H1 (cell line): Measurements from ENCODE around the gene C3orf20. TPM values are rescaled to one million over a fixed set of nuclear protein-coding genes. Genes with fewer than 3 reads are reported as not detected.

Experiments
- CTCF ChIA-PET: fragments of 300-600 bp; sonication (Branson Sonifier 250); formaldehyde crosslinking; loops from one replicate; lab custom pipeline; 2021; ENCODE audit not compliant: partially characterized antibody; lab: Charles Lee
- POLR2A ChIA-PET: fragments of 300-600 bp; sonication (Branson Sonifier 250); formaldehyde crosslinking; loops from one replicate; lab custom pipeline; 2021; ENCODE audit warnings: inconsistent platforms; ENCODE audit not compliant: partially characterized antibody; lab: Charles Lee
- DNase-seq, 2 experiments: peaks; one replicate each; pipeline versions ENCODE4 v3.0.0 to v3.0.0-alpha.2; 2010 to 2022; ENCODE audit warnings: low spot score in 2 of 2, low read depth in 1 of 2, mixed read lengths in 1 of 2
- FAIRE-seq: peaks from 2 replicates; lab custom pipeline; 2011; peaks lifted over from hg19 to GRCh38; lab: Jason Lieb, UNC
- H2AFZ ChIP-seq: 2 replicates; pipeline ENCODE4 v1.8.1; 2012; ENCODE audit warnings: low read length, inconsistent platforms
- H2AK5ac ChIP-seq: 2 replicates; pipeline ENCODE4 v1.6.1; 2013; ENCODE audit warnings: low read depth, low read length
- H2BK120ac ChIP-seq: replicated peaks from 2 replicates; pipeline ENCODE3; 2013; ENCODE audit warnings: low read depth, low read length, inconsistent platforms
- H2BK12ac ChIP-seq: 2 replicates; pipeline ENCODE4 v1.6.1; 2013; ENCODE audit warnings: low read depth, low read length
- H2BK15ac ChIP-seq: 2 replicates; pipeline ENCODE4 v1.6.1; 2013; ENCODE audit warnings: low read length
- H2BK20ac ChIP-seq: 2 replicates; pipeline ENCODE4 v1.6.1; 2013; ENCODE audit warnings: low read length
- H2BK5ac ChIP-seq: 2 replicates; pipeline ENCODE4 v1.6.1; 2013; ENCODE audit warnings: low read depth, low read length
- H3K14ac ChIP-seq: 2 replicates; pipeline ENCODE4 v1.6.1; 2013; ENCODE audit warnings: inconsistent platforms; ENCODE audit not compliant: insufficient read length
- H3K18ac ChIP-seq: 2 replicates; pipeline ENCODE4 v1.6.1; 2013; ENCODE audit warnings: low read length; ENCODE audit errors: extremely low read depth
- H3K23ac ChIP-seq: 2 replicates; pipeline ENCODE4 v1.6.1; 2013; ENCODE audit warnings: inconsistent platforms; ENCODE audit not compliant: insufficient read length
- H3K23me2 ChIP-seq: 2 replicates; pipeline ENCODE4 v1.6.1; 2013; ENCODE audit warnings: low read depth, low read length
- H3K27ac ChIP-seq: 2 replicates; pipeline ENCODE4 v1.6.1; 2011; ENCODE audit warnings: low read depth, low read length, inconsistent platforms
- H3K27me3 ChIP-seq, 4 experiments: replicated peaks in 1 of 4; 1 replicate in 1 of 4; 2 replicates in 3 of 4; pipeline versions ENCODE4 v1.6.1 to v1.8.1; 2011 to 2013; ENCODE audit warnings: low read length in 3 of 4, mild to moderate bottlenecking in 3 of 4, inconsistent platforms in 2 of 4, mixed read lengths in 2 of 4, moderate library complexity in 1 of 4; ENCODE audit not compliant: control insufficient read depth in 3 of 4, insufficient read depth in 3 of 4; ENCODE audit errors: extremely low read depth in 1 of 4
- H3K36me3 ChIP-seq, 4 experiments: 2 replicates each; pipeline versions ENCODE4 v1.6.1 to v1.8.1; 2011 to 2013; ENCODE audit warnings: mild to moderate bottlenecking in 4 of 4, low read length in 3 of 4, moderate library complexity in 2 of 4, control low read depth in 1 of 4, inconsistent platforms in 1 of 4; ENCODE audit not compliant: insufficient read depth in 4 of 4, control insufficient read depth in 2 of 4
- H3K4ac ChIP-seq: replicated peaks from 2 replicates; pipeline ENCODE3; 2013; ENCODE audit warnings: low read length, low read depth, mixed read lengths, inconsistent platforms; ENCODE audit not compliant: insufficient read length
- H3K4me1 ChIP-seq, 4 experiments: replicated peaks in 1 of 4; 1 replicate in 1 of 4; 2 replicates in 3 of 4; pipeline versions ENCODE4 v1.6.1 to v1.8.1; 2011 to 2013; ENCODE audit warnings: low read length in 3 of 4, inconsistent platforms in 2 of 4, mixed read lengths in 1 of 4; ENCODE audit not compliant: insufficient read depth in 4 of 4, control insufficient read depth in 3 of 4
- H3K4me2 ChIP-seq, 2 experiments: 2 replicates each; pipeline versions ENCODE4 v1.6.1 to v1.8.1; 2011 to 2013; ENCODE audit warnings: low read depth in 2 of 2, low read length in 2 of 2, control low read depth in 1 of 2, inconsistent platforms in 1 of 2, mild to moderate bottlenecking in 1 of 2; ENCODE audit not compliant: insufficient read depth in 1 of 2
- H3K4me3 ChIP-seq, 4 experiments: fragments of 200-600, 300-600 bp in 1 of 4; sonication (generic), shearing (Covaris generic), sonication (Bioruptor Twin) in 1 of 4; 2 replicates each; pipeline versions ENCODE4 v1.5.1 to v1.8.1; 2011 to 2016; ENCODE audit warnings: low read length in 4 of 4, low read depth in 3 of 4, control low read depth in 2 of 4, inconsistent platforms in 2 of 4, mild to moderate bottlenecking in 2 of 4, mixed read lengths in 1 of 4, moderate library complexity in 1 of 4; ENCODE audit not compliant: insufficient read depth in 2 of 4; ENCODE audit errors: extremely low read depth in 1 of 4
- H3K56ac ChIP-seq: replicated peaks from 2 replicates; pipeline ENCODE3; 2013; ENCODE audit warnings: low read depth, mild to moderate bottlenecking, mixed read lengths, low read length, inconsistent platforms; ENCODE audit not compliant: insufficient read length
- H3K79me1 ChIP-seq: 2 replicates; pipeline ENCODE4 v1.6.1; 2013; ENCODE audit warnings: low read depth, low read length, control low read depth
- H3K79me2 ChIP-seq, 2 experiments: 2 replicates each; pipeline versions ENCODE4 v1.6.1 to v1.8.1; 2012 to 2013; ENCODE audit warnings: low read length in 2 of 2, mild to moderate bottlenecking in 2 of 2, inconsistent platforms in 1 of 2; ENCODE audit not compliant: insufficient read depth in 2 of 2, control insufficient read depth in 1 of 2
- H3K9ac ChIP-seq, 4 experiments: replicated peaks in 1 of 4; 1 replicate in 1 of 4; 2 replicates in 3 of 4; pipeline versions ENCODE4 v1.6.1 to v1.8.1; 2011 to 2013; ENCODE audit warnings: low read depth in 3 of 4, low read length in 3 of 4, control low read depth in 2 of 4, mild to moderate bottlenecking in 2 of 4, moderate library complexity in 2 of 4, inconsistent platforms in 1 of 4; ENCODE audit errors: extremely low read depth in 1 of 4
- H3K9me3 ChIP-seq, 2 experiments: 2 replicates each; pipeline versions ENCODE4 v1.6.1 to v1.8.1; 2012 to 2013; ENCODE audit warnings: mild to moderate bottlenecking in 2 of 2, moderate library complexity in 2 of 2, control low read depth in 1 of 2, inconsistent platforms in 1 of 2, low read depth in 1 of 2, low read length in 1 of 2, mixed read lengths in 1 of 2; ENCODE audit not compliant: insufficient read depth in 2 of 2
- H4K20me1 ChIP-seq, 2 experiments: replicated peaks in 1 of 2; 2 replicates each; pipeline versions ENCODE3 to v1.8.1; 2011 to 2013; ENCODE audit warnings: inconsistent platforms in 2 of 2, low read length in 2 of 2, mild to moderate bottlenecking in 1 of 2; ENCODE audit not compliant: insufficient read depth in 2 of 2, control insufficient read depth in 1 of 2
- H4K5ac ChIP-seq: 2 replicates; pipeline ENCODE4 v1.6.1; 2013; ENCODE audit warnings: low read length, low read depth, mixed read lengths, inconsistent platforms; ENCODE audit not compliant: insufficient read length
- H4K8ac ChIP-seq: 2 replicates; pipeline ENCODE4 v1.8.0; 2013; ENCODE audit warnings: mild to moderate bottlenecking, moderate library complexity, low read length, inconsistent platforms; ENCODE audit not compliant: insufficient read depth; ENCODE audit errors: extremely low read depth
- H4K91ac ChIP-seq: replicated peaks from 2 replicates; pipeline ENCODE3; 2013; ENCODE audit warnings: low read length, mixed read lengths, inconsistent platforms; ENCODE audit not compliant: insufficient read length
- ASH2L ChIP-seq: fragments of 200-600, 300-600 bp; sonication (generic); IDR thresholded peaks from one replicate; pipeline ENCODE4 v1.7.1; 2017; ENCODE audit warnings: low read length
- EGR1 ChIP-seq: IDR thresholded peaks from 2 replicates; pipeline ENCODE4 v1.6.1; 2011; ENCODE audit warnings: low read depth, low read length, borderline replicate concordance
- FOSL1 ChIP-seq: IDR thresholded peaks from 2 replicates; pipeline ENCODE4 v1.6.1; 2011; ENCODE audit warnings: mild to moderate bottlenecking, low read depth, low read length, moderate library complexity; ENCODE audit not compliant: insufficient read depth
- NRF1 ChIP-seq: IDR thresholded peaks from 2 replicates; pipeline ENCODE4 v1.6.1; 2011; ENCODE audit warnings: mild to moderate bottlenecking, low read depth, low read length, improper control_type of control experiment
- RBBP5 ChIP-seq: IDR thresholded peaks from 2 replicates; pipeline ENCODE4 v1.7.1; 2012; ENCODE audit warnings: low read depth, mild to moderate bottlenecking, inconsistent platforms, low read length, moderate library complexity, borderline replicate concordance
- RNF2 ChIP-seq: fragments of 200-900, 300-1000 bp; sonication (generic); IDR thresholded peaks from 2 replicates; pipeline ENCODE4 v1.7.1; 2016; ENCODE audit warnings: borderline replicate concordance, low read depth, mild to moderate bottlenecking, antibody characterized with exemption, low read length; ENCODE audit not compliant: poor library complexity, severe bottlenecking; ENCODE audit errors: missing control alignments
- SRF ChIP-seq: IDR thresholded peaks from 2 replicates; pipeline ENCODE4 v1.6.1; 2011; ENCODE audit warnings: mild to moderate bottlenecking, low read depth, low read length, moderate library complexity
- WGBS, 2 experiments: shearing (Covaris generic) in 1 of 2; methylation state at CpG; one replicate each; pipeline versions ENCODE4 v1.1.6 to v1.1.7; 2013 to 2015; ENCODE audit warnings: low lambda C conversion rate in 2 of 2, mixed read lengths in 2 of 2, inconsistent platforms in 1 of 2, low coverage in 1 of 2, missing lambda C conversion rate in 1 of 2; ENCODE audit not compliant: insufficient replicate concordance in 2 of 2, insufficient coverage in 1 of 2, insufficient read length in 1 of 2; ENCODE audit errors: extremely low coverage in 1 of 2, missing lambda C conversion rate in 1 of 2; 5-methylcytosine and 5-hydroxymethylcytosine counted together
- polyA plus RNA-seq, 7 experiments: library from polyadenylated mRNA; depleted of rRNA in 3 of 7; stranded (reverse) in 5 of 7; unstranded in 2 of 7; fragments of >200 nt in 5 of 7; fragments of 200-250 nt in 2 of 7; gene quantifications; 1 replicate in 5 of 7; 2 replicates in 1 of 7; 4 replicates in 1 of 7; pipeline versions ENCODE4 v1.2.1 to v1.2.3, GENCODE V29; 2011 to 2013; ENCODE audit warnings: missing spikeins in 2 of 7, mixed read lengths in 2 of 7
- total RNA-seq: library from RNA; stranded (reverse); fragmentation: NEBNext Ultra II Directional; extraction: Animal tissue kit (Norgen Biotek cat#: 25700); gene quantifications from 2 replicates; pipeline ENCODE4 v1.2.1, GENCODE V29; 2021

C3orf20 gene
- total and polyA plus RNA-seq, 2 of the 8 experiments (the other 6 are each of a cell fraction or from before 2014, with no cell fraction given), result not detected

- H3K4me1 ChIP-seq, result no peaks in the 10 kb centered on the region
- DNase-seq (no peak), FAIRE-seq (no peak)
- no peak overlapping the region for H2AFZ ChIP-seq
- no peak overlapping the region for H3K9ac ChIP-seq
- no peaks in the 10 kb centered on the region for H3K79me1 ChIP-seq
- 91% methylated on average over 6 of the region's 6 CpGs; no CpG with 5 or more reads in 1 of the 2 experiments for WGBS, 2 experiments
- no peak overlapping the region for H4K5ac ChIP-seq
- TF ChIP-seq EGR1 (no peak), RBBP5 (no peak), FOSL1 (no peak), RNF2 (no peak), SRF (no peak), ASH2L (no peak), NRF1 (no peak)
- H4K91ac ChIP-seq, result no peak overlapping the region
- H2BK12ac ChIP-seq, result no peak overlapping the region
- no peak overlapping the region for H4K8ac ChIP-seq
- no peak overlapping the region for H2BK20ac ChIP-seq
- H3K9me3 ChIP-seq, result no peaks in the 10 kb centered on the region
- no peak overlapping the region for H2BK5ac ChIP-seq
- no peak overlapping the region for H2AK5ac ChIP-seq
- H3K18ac ChIP-seq, result no peak overlapping the region
- ChIA-PET CTCF (interaction anchor here (0.6 to 1.6 kb wide), 3 partner anchors 11 to 137 kb away, joined by 3 to 5 read pairs (median 5); no protein-coding TSS in a partner anchor), POLR2A (interaction anchor here (1.5 kb wide), 1 partner anchor 40 kb away, joined by 3 read pairs; no protein-coding TSS in a partner anchor)
- no peak overlapping the region for H3K4me3 ChIP-seq
- no peak overlapping the region for H2BK15ac ChIP-seq
- no peak overlapping the region for H3K56ac ChIP-seq
- H4K20me1 ChIP-seq, result no peaks in the 10 kb centered on the region
- no peak overlapping the region for H3K27ac ChIP-seq
- no peak overlapping the region for H3K14ac ChIP-seq
- H3K4ac ChIP-seq, result no peak overlapping the region
- H3K27me3 ChIP-seq, result no peaks in the 10 kb centered on the region
- H3K4me2 ChIP-seq, result no peak overlapping the region
- H3K36me3 ChIP-seq, result no peaks in the 10 kb centered on the region
- no peak overlapping the region for H2BK120ac ChIP-seq
- no peak overlapping the region for H3K23ac ChIP-seq
- H3K23me2 ChIP-seq, result 0 out of 2 replicates have a peak, but pooled peaks cover 3% of the 10 kb centered on the region
- H3K79me2 ChIP-seq, result no peaks in the 10 kb centered on the region
Measured at GRCh38 chr3:14726441-14726780, 51.5 kb downstream of the C3orf20 start.
